GM18526 (cell line): ENCODE results near the gene PPP1R7.

ENCODE experiments used
- POLR2A ChIP-seq: IDR thresholded peaks from 3 replicates; pipeline ENCODE4 v1.6.1; 2011; ENCODE audit not compliant: insufficient read length; ENCODE audit errors: extremely low read depth

PPP1R7 gene

GRCh38 chr2:241161646-241162281 is 11.5 kb downstream of the PPP1R7 start:
- no peak for TF ChIP-seq POLR2A

GRCh38 chr2:241163601-241164118 is 13.4 kb downstream of the PPP1R7 start:
- no peak for TF ChIP-seq POLR2A

- TF ChIP-seq POLR2A = no peak
Measured at GRCh38 chr2:241168366-241168765, 18.1 kb downstream of the PPP1R7 start.

GRCh38 chr2:241173557-241173956 is 23.3 kb downstream of the PPP1R7 start:
- TF ChIP-seq POLR2A = no peak

- TF ChIP-seq POLR2A = no peak
Measured at GRCh38 chr2:241177526-241178334, 27.5 kb downstream of the PPP1R7 start.

- TF ChIP-seq POLR2A = no peak
Measured at GRCh38 chr2:241178961-241179360, 28.7 kb downstream of the PPP1R7 start.

GRCh38 chr2:241179899-241180298 is 29.6 kb downstream of the PPP1R7 start:
- TF ChIP-seq POLR2A = no peak

GRCh38 chr2:241180495-241180894 is 30.2 kb downstream of the PPP1R7 start:
- no peak for TF ChIP-seq POLR2A

GRCh38 chr2:241182126-241182525 is 31.9 kb downstream of the PPP1R7 start:
- no peak for TF ChIP-seq POLR2A

- no peak for TF ChIP-seq POLR2A
Measured at GRCh38 chr2:241182531-241183133, 32.4 kb downstream of the PPP1R7 start.

GRCh38 chr2:241183221-241183620 is 33.0 kb downstream of the PPP1R7 start:
- TF ChIP-seq POLR2A = no peak

- TF ChIP-seq POLR2A = no peak
Measured at GRCh38 chr2:241184901-241185300, 34.6 kb downstream of the PPP1R7 start.

GRCh38 chr2:241185961-241186360 is 35.7 kb downstream of the PPP1R7 start:
- TF ChIP-seq POLR2A = no peak

- TF ChIP-seq POLR2A = no peak
Measured at GRCh38 chr2:241187101-241187917, 37.0 kb downstream of the PPP1R7 start.

- TF ChIP-seq POLR2A = no peak
Measured at GRCh38 chr2:241187918-241188234, 37.6 kb downstream of the PPP1R7 start.
